HG03135 (cell line): Measurements from ENCODE around the gene FCRLB.
"Not testable (repeated sequence)": the region's sequence is repeated elsewhere in the genome, so short reads cannot be mapped to it uniquely, and the experiment has no call there.

ENCODE experiments used
- ATAC-seq: cut with Tn5 transposase; IDR thresholded peaks from one replicate; pipeline ENCODE4 v1.9.1; 2021; ENCODE audit warnings: mild to moderate bottlenecking, moderate library complexity; ENCODE audit not compliant: unreplicated experiment

The FCRLB gene

DNA sequence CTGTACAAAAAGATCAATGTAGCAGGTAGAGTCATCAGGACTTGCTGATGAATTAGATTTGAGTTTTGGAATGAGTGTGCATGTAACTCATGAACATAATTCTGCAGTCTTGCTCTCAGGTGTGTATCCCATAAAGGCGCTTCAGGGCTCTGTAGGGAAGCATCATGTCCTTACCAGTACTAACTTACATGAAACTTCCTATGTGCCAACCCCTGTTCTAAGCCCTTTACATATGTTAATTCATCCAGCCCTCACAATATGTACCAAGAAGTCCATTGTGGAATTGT, 2.1 kb upstream of the FCRLB start:
- peak; percentile 19 for ATAC-seq

DNA sequence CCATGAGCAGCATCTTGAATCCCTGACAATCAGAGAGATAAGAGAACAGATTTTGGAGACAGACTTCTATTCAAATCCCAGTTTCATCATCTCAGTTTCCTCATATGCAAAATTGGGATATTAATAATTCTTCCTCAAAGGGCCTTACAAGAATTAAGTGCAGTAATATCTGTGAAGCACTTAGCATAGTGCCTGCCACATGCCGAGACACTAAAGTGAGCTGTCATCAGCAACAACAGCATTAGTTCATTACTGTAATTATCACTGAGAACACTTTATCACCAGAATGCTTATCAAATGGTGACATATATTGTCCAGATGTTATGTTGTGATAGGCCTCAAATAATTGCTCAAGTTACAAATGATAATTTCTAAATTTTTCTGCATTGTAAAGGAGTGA, 922 bp upstream of the FCRLB start:
- ATAC-seq = no peak

DNA sequence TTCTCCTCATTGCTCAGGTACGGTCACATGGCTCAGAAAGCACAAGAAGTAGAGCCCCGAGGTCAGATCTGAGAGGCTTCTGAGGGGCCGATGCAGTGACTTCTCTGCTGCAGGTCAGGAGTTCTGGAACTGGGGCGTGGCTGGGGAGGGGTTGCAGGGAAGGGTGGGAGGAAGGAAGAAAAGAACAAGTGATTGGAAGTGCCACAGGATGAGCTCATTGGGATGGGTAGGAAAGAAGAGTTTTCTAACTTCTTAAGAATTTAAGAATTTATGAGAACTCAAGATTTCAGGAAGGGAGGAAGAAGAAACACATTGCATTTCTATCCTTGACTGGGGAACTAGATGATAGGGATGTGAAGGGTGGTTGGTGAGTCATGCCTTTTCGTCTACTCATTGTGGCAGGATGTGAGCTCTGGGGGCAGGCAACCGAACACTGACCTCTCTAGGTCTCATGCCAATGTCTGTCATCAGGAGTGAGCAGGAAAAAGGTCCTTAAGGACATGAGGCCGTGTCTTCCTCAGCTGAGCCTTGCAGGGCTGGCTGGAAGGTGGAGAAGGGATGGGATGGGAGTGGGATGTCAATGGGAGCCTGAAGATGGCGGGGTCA, 497 bp downstream of the FCRLB start:
- ATAC-seq = no peak

DNA sequence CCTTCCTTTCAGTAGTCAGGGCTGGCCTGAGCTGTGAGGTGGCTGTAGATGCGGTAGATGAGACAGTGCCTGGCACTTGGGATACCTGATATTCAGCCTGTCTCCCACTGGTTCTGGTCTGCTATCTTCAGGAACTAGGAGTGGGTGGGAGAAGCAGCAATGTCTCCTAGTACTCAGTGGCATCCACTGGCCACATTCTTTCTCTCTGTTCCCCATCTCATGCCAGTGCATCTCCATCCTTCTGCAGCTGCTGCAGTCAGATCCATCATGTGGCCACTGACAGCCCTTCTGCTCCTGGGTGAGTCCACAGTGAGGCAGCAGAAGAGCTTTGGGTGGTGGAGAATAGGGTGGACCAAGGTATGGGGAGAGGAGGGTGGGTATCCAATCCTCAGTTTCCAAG, 1.1 kb downstream of the FCRLB start:
- no peak for ATAC-seq

DNA sequence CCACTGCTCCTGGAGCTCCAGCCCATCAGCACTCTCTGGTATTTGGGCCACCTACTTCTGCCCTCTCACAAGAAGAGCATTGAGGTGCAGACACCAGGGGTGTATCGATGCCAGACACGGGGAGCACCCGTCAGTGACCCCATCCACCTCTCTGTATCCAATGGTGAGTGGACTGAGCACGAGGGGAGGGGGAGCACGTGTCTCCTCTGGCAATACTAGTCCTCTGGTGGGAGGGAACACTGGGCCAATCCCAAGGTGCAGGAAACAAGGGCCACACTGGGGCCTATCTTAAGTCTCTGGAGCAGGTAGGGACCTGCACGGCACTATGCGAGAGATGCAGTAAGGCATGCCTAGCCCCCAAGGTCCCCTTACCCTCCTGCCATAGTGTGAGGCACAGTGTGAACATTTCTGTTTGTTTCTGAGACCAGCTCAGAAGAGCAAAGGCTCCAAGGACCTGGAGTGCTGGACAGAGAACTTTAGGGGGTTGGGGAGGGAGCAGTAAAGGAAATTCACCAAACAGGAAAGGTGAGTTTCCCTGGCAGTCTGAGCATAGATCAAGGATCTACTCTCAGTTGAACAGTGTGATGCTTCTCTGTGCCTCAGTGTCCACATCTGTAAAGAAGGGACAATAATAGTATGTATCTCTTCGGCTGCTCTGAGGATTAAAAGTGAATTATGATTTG, 2.3 kb downstream of the FCRLB start:
- no peak for ATAC-seq

DNA sequence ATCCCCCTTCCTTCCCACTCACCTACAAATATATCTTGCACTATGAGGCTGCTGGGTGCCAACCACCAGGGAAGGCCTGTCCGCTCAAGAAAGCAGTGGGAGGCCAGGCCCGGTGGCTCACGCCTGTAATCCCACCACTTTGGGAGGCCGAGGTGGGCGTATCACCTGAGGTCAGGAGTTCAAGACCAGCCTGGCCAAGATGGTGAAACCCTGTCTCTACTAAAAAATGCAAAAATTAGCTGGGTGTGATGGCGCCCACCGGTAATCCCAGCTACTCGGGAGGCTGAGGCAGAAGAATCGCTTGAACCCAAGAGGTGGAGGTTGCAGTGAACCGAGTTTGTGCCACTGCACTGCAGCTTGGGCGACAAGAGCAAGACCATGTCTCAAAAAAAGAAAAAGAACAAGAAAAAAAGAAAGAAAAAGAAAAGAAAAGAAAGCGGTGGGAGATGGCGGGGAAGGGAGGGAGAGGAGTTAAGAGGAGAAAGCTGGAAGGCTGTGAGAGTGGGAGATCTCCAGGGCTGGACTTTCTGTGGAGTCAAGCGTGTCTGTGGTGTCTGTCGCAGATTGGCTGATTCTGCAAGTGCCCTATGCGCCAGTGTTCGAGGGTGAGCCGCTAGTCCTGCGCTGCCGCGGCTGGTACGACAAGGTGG, 4.0 kb downstream of the FCRLB start:
- not testable (repeated sequence) for ATAC-seq

DNA sequence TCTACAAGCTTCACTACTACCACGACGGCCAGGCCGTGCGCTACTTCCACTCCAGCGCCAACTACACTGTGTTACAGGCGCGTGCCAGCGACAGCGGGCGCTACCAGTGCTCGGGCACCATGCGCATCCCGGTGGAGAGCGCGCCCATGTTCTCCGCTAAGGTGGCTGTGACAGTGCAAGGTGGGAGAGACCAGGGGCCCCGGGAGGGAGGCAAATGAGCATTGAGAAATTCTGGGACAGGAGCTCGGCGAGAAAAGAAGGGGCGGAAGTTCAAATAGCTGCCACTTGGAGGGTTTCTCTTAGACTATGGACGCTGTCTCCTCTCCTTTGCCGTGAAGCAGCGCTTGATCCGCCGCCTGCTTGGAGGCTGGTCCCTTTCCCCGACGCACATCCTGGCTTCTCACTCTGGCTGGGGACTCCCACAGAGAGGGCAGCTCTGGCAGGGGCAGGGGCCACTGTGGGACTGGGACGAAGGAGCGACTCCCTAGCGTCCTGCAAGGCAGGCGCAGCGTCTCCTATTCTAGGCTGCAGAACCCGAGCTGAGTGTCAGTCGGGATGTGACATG, 4.6 kb downstream of the FCRLB start:
- ATAC-seq = peak; percentile 28

DNA sequence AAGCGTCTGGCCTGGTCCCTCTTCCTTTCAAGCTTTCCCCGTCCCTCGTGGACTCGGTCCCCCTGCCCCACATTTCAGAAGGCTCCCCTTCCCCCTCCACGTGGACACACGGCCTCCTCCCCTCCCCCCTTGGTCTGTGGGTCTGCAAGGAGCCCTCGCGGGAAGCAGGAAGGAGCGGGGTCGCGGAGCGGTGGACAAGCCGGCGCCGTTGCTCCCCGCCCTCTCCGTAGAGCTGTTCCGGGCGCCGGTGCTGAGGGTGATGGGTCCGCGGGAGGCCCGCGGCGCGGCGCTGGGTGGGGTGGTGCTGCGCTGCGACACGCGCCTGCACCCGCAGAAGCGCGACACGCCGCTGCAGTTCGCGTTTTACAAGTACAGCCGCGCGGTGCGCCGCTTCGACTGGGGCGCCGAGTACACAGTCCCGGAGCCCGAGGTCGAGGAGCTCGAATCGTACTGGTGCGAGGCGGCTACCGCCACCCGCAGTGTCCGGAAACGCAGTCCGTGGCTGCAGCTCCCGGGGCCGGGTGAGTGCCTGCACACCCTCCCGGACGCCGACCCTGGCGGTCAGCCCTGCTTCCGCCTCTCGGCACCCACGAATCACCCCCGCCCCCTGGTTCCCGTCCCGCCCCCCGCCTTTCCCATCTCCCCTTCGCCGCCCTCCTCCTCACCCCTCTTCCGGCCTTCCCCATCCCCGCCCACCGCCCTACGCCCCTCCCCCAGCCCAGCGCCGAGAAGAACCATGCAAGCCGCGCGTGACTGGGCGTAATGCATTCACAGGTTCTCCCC, 5.3 kb downstream of the FCRLB start:
- peak; percentile 56 for ATAC-seq

DNA sequence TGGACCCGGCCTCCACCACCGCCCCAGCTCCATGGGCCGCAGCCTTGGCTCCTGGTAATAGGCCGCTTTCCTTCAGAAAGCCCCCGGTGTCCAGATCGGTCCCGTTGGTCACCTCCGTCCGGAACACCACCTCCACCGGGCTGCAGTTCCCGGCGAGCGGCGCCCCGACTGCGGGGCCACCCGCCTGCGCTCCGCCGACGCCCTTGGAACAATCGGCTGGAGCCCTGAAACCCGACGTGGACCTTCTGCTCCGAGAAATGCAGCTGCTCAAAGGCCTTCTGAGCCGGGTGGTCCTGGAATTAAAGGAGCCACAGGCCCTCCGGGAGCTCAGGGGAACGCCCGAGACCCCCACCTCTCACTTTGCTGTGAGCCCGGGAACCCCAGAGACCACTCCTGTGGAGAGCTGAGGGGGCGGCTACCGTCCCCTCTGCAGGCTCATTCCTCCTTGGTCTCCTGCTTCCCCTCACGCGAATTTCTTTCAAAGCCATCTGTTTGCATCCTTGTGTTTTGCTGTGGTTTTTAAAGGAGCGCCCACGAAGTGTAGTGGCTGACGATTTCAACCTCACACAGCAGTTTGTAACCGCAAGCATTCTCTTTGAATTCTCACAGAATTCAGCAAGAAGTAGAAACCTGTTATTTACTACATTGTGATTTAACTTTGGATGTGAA, 6.0 kb downstream of the FCRLB start:
- ATAC-seq = no peak

DNA sequence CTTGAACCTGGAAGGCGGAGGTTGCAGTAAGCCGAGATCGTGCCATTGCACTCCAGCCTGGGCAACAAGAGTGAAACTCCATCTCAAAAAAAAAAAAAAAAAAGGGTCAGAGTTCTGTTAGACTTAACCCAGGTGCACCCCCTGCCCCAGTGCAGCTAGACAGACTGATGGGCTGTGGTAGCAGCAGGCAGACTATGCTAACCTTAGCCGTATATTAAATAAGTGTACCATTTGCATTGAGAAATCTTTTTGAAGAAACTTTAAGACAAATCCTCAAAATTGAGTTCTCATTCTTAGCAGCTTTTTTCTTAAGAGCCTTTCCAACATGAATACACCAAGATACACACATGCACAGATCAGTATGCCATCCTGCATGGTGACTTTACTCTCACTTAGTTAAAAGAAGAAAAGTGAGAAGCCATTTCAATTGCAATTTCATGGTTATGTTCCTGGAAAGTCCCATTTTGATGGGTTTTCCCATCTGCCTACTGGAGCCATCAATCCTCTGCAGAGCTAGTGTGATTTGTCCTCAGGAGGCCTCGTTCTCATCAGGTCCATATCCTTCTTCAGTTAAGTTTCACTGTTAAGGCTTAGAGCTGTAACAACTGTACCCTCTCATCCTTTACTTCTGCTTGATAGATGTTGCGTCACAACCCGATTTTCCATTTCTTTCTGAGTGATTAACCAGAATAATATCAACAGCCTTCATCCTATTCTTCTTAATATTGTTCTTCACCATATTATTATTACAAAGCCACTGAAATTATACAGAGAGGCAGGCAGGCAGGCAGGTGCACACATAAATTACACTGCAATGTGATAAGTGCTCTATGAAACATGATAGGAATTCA, 7.3 kb downstream of the FCRLB start:
- no peak for ATAC-seq

DNA sequence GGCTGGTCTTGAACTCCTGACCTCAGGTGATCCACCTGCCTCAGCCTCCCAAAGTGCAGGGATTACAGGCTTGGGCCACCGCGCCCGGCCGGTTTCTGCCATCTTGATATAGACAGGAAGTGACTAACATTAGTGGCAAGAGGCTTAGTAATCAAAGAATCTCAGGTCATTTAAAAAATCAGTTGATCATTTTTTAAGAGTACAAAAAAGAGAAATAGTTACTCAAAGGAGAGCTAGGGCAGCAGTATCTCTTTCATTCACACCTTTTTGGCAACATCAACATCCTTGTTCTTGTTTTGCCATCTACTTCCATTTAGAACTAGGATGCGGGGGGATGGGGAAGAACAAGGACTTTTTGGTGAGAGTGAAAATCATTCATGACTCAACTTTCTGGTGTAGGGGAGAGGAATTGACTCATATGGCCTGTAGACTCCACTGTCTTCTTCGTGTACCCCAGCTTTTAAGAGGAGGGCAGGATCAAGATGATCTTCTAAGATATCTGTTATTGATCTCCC, 8.8 kb downstream of the FCRLB start:
- no peak for ATAC-seq

DNA sequence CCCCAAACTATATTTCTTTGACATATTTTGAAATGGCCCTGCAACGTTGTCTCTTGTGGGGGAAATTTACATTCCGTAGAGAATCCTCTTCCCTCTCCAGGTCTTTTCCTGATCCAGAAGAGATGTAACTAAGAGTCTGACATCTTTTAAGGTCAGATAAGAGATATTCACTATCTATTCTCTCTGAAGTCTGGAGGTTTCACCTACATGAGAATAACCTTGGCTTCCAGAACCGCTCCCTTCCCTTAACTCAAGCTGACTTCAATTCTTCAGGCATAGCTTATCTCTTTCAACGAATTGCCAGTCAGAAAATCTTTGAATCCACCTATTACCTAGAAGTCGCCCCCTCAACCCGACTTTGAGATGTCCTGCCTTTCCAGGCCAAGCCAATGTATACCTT, 9.9 kb downstream of the FCRLB start:
- ATAC-seq = no peak

DNA sequence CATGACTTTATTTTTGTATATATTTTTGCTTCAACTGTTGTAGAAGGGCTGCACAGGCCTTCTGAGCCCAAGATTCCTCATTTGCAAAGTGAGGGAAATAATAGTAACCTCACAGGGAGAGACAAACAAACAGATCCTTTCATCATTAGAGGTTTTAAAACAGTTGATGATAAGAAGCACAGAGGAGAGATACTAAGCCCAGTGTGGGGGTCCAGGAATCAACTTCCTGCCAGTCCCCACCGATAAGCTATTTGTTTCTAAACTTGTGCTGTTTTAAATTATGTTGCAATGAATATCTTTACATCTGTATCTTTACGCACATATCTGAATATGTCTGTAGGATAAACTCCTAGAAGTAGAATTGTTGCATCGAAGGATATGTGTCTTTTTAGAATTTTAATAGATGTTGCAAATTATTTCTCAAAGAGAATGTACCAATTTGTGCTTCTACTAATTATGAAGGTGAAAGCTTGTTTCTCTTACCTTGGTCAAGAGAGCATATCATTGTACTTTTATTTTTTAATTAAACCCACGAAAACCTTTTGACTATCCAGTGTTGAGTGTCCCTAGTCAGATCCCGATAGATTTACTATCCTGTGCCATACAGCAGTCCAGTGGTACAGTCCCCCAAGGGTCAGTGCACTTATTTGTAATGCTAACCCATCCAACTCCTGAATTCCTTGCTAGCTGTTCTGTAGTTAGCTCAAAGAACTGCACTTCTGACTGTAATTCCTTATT, 10.8 kb downstream of the FCRLB start:
- ATAC-seq = no peak

DNA sequence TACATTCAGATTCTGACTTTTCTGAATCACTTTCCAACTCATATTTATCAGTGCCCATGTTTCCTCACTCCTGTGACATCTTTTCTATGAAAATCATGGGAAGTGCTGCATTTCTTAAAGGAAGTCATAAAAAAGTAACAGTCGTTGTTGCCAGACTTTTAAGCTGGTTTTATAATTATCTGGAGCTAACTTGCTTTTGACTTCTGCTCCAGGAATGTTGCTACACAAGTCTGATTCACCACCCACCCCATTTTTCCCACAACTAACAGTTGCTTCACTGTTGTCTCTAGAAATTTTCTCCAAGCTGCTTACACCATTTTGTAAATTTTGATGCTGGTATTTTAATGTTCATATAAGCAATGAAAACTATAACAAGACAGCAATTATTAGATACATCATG, 12.2 kb downstream of the FCRLB start:
- no peak for ATAC-seq

DNA sequence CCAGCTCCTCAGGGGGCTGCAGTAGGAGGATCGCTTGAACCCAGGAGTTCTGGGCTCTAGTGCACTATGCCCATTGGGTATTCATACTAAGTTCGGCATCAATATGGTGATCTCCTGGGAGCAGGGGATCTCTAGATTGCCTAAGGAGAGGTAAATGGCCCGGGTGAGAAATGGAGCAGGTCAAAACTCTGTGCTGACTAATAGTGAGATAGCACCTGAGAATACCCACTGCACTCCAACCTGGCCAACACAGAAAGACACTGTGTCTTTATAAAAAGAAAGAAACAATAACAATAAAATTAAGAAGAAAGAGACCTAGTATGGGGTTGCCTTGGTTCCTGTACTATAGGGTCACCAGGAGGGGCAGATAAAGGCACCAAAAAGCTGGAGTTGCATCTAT, 14.5 kb downstream of the FCRLB start:
- no peak for ATAC-seq

DNA sequence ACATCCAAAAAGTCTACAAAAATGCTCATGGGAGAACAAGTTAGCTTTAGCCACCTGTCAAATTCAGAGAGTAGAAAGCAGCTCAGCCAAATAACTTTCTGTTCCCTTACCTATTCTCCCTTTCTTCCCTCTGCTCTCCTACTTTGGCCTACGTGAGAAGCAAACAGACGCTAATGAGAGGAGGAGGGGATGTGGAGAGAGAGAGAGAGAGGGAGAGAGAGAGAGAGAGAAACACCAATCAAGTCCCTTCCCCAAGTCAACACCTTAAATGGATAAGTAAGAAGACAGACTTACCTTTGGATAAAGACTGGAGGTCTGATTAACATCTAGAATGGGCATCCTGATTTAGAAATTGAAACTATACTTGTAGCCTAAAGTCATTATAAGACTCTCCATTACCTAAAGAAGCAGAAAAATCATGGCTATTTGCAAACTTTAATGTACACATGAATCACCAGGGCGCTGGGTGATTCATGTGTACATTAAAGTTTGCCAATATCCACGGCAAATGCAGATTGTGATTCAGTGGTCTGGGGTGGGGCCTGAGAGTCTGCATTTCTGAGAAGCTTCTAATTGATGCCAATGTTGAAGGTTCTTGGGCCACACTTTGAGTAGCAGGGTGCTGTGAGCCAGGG, 15.1 kb downstream of the FCRLB start:
- no peak for ATAC-seq

DNA sequence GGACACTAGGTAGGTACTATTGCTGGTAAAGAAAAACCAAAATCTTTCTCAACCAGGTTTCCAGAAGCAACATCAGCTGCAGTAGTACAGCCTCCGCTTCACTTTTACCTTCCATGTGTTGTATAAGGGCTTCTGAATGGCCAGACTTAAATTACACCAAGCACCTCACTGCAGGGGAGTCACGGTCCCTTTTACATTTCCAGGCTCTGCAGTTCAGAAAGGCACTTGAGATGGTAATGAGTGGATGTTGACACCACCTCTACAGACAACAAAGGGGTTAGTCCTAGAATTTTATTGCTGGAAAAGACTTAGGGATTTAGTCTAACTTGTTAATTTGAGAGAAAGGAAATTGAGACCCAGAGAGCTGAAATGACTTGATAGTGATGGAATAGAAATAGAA, 16.3 kb downstream of the FCRLB start:
- ATAC-seq = no peak

DNA sequence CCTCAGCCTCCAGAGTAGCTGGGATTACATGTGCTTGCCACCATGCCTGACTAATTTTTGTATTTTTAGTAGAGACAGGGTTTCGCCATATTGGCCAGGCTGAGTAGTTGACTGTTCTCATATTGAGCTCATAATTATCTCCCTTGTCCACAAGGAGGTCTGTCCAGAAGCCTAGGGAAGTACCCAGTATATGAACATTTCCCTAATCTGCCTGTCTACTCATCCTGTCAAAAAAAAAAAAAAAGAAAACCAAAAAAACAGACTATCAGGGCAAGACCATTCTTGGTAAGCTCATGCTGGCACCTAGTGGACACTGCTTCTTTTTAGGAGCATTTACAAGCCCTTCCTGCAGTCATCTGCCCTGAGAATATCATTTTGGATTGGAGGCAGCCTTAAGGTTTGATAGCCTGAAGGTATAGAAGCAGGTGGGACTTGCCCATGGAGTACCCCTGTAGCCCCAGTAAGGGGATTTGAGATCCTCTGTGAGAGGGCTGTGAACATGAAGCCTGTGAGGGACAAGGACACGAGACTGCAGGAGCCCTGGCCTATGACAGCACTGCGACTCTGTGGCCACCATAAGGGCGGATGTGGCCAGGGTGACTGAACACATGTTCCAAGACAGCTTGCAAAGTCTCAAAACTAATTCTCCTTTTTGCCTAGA, 17.4 kb downstream of the FCRLB start:
- peak; percentile 63 for ATAC-seq
